ENCODE data around the gene CDC27.

DNA sequence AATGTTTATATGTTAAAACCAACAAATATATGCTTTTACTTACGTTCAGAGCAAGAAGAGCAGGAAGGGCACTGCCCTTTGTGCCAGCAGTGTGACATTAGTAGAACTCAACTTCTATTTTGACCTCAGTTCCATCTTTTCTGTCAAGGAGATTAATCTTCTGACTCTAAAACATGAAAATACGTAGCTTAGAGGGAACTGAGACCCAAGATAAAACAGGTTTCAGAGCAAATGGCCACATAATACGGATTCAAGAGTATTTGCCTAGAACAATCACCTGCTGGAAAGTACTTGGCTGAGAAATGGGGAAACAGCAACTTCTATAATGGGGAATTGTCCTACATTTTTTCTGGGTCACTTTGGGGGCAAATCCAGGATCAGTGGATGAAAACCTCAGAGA lies 42.2 kb upstream of the CDC27 start:
- TF ChIP-seq, protein P1, sequence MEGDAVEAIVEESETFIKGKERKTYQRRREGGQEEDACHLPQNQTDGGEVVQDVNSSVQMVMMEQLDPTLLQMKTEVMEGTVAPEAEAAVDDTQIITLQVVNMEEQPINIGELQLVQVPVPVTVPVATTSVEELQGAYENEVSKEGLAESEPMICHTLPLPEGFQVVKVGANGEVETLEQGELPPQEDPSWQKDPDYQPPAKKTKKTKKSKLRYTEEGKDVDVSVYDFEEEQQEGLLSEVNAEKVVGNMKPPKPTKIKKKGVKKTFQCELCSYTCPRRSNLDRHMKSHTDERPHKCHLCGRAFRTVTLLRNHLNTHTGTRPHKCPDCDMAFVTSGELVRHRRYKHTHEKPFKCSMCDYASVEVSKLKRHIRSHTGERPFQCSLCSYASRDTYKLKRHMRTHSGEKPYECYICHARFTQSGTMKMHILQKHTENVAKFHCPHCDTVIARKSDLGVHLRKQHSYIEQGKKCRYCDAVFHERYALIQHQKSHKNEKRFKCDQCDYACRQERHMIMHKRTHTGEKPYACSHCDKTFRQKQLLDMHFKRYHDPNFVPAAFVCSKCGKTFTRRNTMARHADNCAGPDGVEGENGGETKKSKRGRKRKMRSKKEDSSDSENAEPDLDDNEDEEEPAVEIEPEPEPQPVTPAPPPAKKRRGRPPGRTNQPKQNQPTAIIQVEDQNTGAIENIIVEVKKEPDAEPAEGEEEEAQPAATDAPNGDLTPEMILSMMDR (IDR thresholded peaks at IDR 0.05; ENCODE audit: poor library complexity) = no peak
- TF ChIP-seq EZH2phosphoT487 (IDR thresholded peaks at IDR 0.05; ENCODE audit: low read depth, severe bottlenecking, unreplicated experiment) (no peak), EZH2 (IDR thresholded peaks at IDR 0.05; ENCODE audit: borderline replicate concordance) (no peak)
